SK-N-SH treated with all-trans-retinoic acid at 6 μM for 48 hours (cell line): ENCODE data around the gene FAM24A.

ENCODE experiments used
- ARNTL ChIP-seq: fragments of 450-650 bp; formaldehyde crosslinking; IDR thresholded peaks from 2 replicates; pipeline ENCODE4 v1.5.0; 2020; ENCODE audit warnings: low read depth, mild to moderate bottlenecking, moderate library complexity, borderline replicate concordance
- RARB ChIP-seq: fragments of 250-450 bp; sonication (Bioruptor Pico); IDR thresholded peaks from 2 replicates; pipeline ENCODE4 v1.8.0; 2021; ENCODE audit warnings: mild to moderate bottlenecking, moderate library complexity

DNA sequence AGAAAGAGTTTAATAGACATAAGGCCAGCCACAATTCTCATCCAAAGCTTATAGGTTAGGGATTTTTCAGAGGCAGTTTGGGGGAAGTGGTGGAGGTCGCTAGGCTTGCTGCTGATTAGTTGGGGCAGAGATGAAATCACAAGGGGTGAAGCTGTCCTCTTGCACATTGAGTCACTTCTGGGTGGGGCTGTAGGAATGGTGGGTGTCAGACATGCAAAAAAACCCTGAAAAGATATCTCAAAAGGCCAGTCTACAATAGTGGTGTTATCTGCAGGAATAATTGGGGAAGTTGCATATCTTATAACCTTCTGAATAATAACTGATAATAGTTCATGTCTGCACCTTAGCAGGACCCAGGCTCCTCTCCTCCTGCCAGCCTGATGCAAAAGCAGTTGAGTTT is 33.1 kb upstream of the FAM24A start:
- TF ChIP-seq ARNTL (CRISPR knock-in tag): no peak
- no peak for TF ChIP-seq RARB (CRISPR knock-in tag)
